Mesothelial cell of epicardium (in vitro differentiated cells): ENCODE data around the gene RANBP17. TPM values are rescaled to one million over a fixed set of nuclear protein-coding genes. Genes with fewer than 3 reads are reported as not detected.

Experiments used
- DNase-seq, 2 experiments: peaks; one replicate each; pipeline ENCODE4 v3.0.0; 2021; ENCODE audit warnings: low spot score in 2 of 2; ENCODE audit not compliant: unreplicated experiment in 2 of 2
- H3K27ac Mint-ChIP-seq: 2 replicates; pipeline ENCODE4 v1.8.0; 2021; ENCODE audit warnings: mixed read lengths
- H3K27me3 Mint-ChIP-seq: 2 replicates; pipeline ENCODE4 v1.8.0; 2021; ENCODE audit warnings: low read depth, mixed read lengths
- H3K36me3 Mint-ChIP-seq: 2 replicates; pipeline ENCODE4 v1.8.0; 2021; ENCODE audit warnings: mixed read lengths
- H3K4me1 Mint-ChIP-seq: 2 replicates; pipeline ENCODE4 v1.8.0; 2021; ENCODE audit warnings: mixed read lengths
- H3K4me3 Mint-ChIP-seq: 2 replicates; pipeline ENCODE4 v1.8.0; 2021; ENCODE audit warnings: mild to moderate bottlenecking, moderate library complexity, mixed read lengths
- H3K9me3 Mint-ChIP-seq: 2 replicates; pipeline ENCODE4 v1.8.0; 2021; ENCODE audit warnings: mixed read lengths
- CTCF ChIP-seq: fragments of 200-600 bp; sonication (generic); IDR thresholded peaks from one replicate; pipeline ENCODE4 v1.5.0; 2021; ENCODE audit warnings: antibody characterized with exemption; ENCODE audit not compliant: unreplicated experiment
- total RNA-seq: library from RNA; stranded (reverse); gene quantifications from 3 replicates; pipeline ENCODE4 v1.2.1, GENCODE V29; 2021

RANBP17 gene
- 51.2 to 60.8 TPM (median 56.1 TPM) in 3 replicates for total RNA-seq

DNA sequence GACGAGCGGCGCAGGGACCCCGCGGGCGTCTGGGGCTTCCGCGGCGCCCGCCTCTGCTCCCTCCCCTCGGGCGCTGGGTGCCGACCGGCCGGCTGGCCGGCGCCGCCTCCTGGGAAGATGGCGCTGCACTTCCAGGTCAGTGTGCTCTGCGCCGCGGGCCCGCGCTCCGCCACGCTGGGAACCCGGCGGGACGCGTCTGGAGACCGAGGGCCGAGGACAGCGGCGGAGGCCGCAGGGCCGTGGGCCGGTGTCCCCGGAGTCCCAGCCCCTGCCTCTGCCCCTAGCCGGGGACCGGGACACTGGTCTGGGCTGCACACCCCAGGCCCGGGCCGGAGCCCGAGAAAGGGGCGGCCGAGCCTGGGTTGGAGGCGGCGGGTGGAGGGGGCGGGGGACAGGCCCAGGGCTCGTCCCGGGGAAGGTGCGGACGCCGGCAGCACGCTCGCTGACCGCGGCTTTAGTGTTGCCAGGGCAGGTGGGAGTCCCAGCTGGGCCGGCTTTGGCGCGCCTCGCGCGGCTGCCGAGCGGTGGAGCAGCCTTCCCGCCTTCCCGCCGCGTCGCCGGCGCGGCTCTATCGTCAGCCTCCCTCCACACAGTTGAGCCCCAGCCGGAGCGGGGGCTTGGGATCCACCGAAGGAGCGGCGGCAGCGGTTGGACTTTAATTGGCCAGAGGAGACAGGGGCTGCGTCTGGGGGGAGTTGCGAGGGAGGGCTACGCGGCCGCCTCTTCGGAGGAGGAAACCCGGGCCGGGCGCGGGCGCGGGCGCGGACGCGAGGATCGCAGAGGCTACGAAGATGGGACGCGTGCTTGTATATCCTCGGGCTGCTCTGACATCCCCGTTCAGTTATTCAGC is at the start of gene RANBP17:
RANBP17 (plus strand) TSS at position 102 of the 850 bp plus-strand sequence.
- Mint-ChIP-seq H3K36me3 (peaks cover 13% of the 10 kb centered on the region), H3K4me1 (peaks cover 24% of the 10 kb centered on the region), H3K9me3 (peaks cover 24% of the 10 kb centered on the region), H3K27me3 (no peaks in the 10 kb centered on the region), H3K4me3 (peak within 1 kb of the TSS; percentile 78), H3K27ac (peak within 1 kb of the TSS; percentile 85)
- peak; percentile 34 to 72 for DNase-seq
- TF ChIP-seq CTCF: no peak

GRCh38 chr5:170813231-170813630 is 48.6 kb upstream of the RANBP17 start:
- H3K36me3 Mint-ChIP-seq: peaks cover 11% of the 10 kb centered on the region
- H3K27me3 Mint-ChIP-seq: no peaks in the 10 kb centered on the region
- peaks cover 4% of the 10 kb centered on the region for H3K9me3 Mint-ChIP-seq
- TF ChIP-seq CTCF: no peak
- H3K4me1 Mint-ChIP-seq: peaks cover 12% of the 10 kb centered on the region
- no peak overlapping the region for H3K4me3 Mint-ChIP-seq
- DNase-seq: no peak
- H3K27ac Mint-ChIP-seq: peak overlapping the region; percentile 61

DNA sequence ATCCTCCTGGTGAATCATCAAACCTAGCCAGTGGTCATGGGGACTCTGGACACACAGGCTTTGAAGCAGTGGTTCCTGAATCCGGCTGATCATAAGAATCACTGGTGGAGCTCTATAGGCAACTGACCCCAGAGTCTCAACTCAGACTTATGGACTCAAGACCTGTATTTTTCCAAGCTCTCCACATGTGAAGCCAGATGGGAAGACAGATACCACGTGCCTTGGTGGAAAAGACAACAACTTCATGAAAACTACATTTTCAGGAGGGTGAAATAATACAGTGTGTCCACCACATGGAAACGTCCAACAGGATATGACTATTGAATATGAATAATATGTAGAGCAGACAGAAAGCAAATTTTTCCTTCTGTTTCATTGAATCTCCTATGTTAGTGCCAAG is 44.6 kb upstream of the RANBP17 start:
- H3K27ac Mint-ChIP-seq: peak overlapping the region; percentile 94
- TF ChIP-seq CTCF: no peak
- no peak for DNase-seq
- peaks cover 38% of the 10 kb centered on the region for H3K4me1 Mint-ChIP-seq
- H3K9me3 Mint-ChIP-seq: peaks cover 4% of the 10 kb centered on the region
- no peaks in the 10 kb centered on the region for H3K27me3 Mint-ChIP-seq
- H3K36me3 Mint-ChIP-seq: peaks cover 3% of the 10 kb centered on the region
- H3K4me3 Mint-ChIP-seq: no peak overlapping the region

DNA sequence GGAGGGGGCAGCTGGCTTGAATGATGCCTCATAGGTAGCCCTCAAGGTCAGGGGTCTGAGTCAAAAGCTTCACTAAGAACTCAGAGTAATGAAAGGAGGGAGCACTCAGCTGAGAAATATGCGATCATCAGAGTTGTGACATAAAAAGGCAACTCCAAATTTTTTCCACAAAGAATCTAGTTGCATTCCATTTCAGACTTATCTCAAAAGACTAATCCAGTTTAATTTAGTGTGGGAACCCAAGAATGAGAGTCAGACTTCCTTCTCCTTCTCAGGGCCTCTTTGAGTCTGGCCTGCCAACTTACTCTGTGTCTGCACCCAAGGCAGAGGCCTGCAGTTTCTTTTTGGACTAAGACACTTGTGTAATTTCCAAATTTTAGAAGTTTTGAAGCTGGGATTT is 43.6 kb upstream of the RANBP17 start:
- Mint-ChIP-seq H3K4me1 (peaks cover 38% of the 10 kb centered on the region), H3K27me3 (no peaks in the 10 kb centered on the region), H3K27ac (peak overlapping the region; percentile 94), H3K4me3 (no peak overlapping the region), H3K9me3 (peaks cover 4% of the 10 kb centered on the region), H3K36me3 (peaks cover 3% of the 10 kb centered on the region)
- TF ChIP-seq CTCF: no peak
- no peak for DNase-seq

DNA sequence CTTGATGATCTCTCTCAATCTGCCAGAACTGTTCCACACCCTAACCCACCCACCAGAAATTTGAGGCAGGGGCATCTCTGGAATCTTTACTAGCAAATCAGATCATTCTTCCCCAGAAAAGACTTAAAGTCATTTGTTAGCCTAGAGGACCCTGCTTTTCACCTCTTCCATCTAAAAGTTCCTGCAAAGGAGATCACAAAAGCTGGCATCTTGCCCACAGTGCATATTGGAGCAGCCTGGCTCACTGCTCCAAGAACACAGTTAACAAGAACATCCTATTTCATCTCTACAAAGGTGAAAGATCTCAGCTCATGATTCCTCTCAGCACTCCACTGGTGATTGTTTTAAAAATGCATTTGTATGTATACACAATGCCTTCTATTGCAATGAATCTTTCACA is 42.0 kb upstream of the RANBP17 start:
- Mint-ChIP-seq H3K36me3 (peaks cover 3% of the 10 kb centered on the region), H3K4me1 (peaks cover 38% of the 10 kb centered on the region), H3K4me3 (no peak overlapping the region), H3K27ac (peak overlapping the region; percentile 71), H3K27me3 (no peaks in the 10 kb centered on the region), H3K9me3 (peaks cover 4% of the 10 kb centered on the region)
- TF ChIP-seq CTCF: no peak
- peak in 1 of 2 experiments; percentile 29 for DNase-seq
